AG20443 (cell line): ENCODE results near the gene TMEM270.
A peak's percentile ranks its signal among the peaks of the same experiment; 100 is the strongest.

Experiments
- DNase-seq: peaks from one replicate; pipeline ENCODE4 v3.0.0; 2012; ENCODE audit warnings: low spot score, mixed read lengths

Gene TMEM270

GRCh38 chr7:73888959-73889358 lies 28.0 kb downstream of the TMEM270 start:
- DNase-seq, result no peak

GRCh38 chr7:73890555-73891147 lies 29.7 kb downstream of the TMEM270 start:
- DNase-seq, result no peak

- no peak for DNase-seq
Measured at GRCh38 chr7:73891178-73891885, 30.4 kb downstream of the TMEM270 start.

GRCh38 chr7:73892003-73892999 lies 31.3 kb downstream of the TMEM270 start:
- peak; percentile 47 for DNase-seq

GRCh38 chr7:73893342-73894101 lies 32.6 kb downstream of the TMEM270 start:
- peak; percentile 47 for DNase-seq

- no peak for DNase-seq
Measured at GRCh38 chr7:73894166-73894565, 33.2 kb downstream of the TMEM270 start.

- DNase-seq, result peak; percentile 97
Measured at GRCh38 chr7:73894733-73895551, 34.0 kb downstream of the TMEM270 start.

- no peak for DNase-seq
Measured at GRCh38 chr7:73895626-73896025, 34.7 kb downstream of the TMEM270 start.

GRCh38 chr7:73896454-73896853 lies 35.5 kb downstream of the TMEM270 start:
- no peak for DNase-seq

- peak; percentile 95 for DNase-seq
Measured at GRCh38 chr7:73899731-73900142, 38.8 kb downstream of the TMEM270 start.

- peak; percentile 44 for DNase-seq
Measured at GRCh38 chr7:73900286-73900685, 39.3 kb downstream of the TMEM270 start.

GRCh38 chr7:73901231-73901822 lies 40.4 kb downstream of the TMEM270 start:
- DNase-seq, result no peak

GRCh38 chr7:73901823-73902597 lies 41.1 kb downstream of the TMEM270 start:
- peak; percentile 9 for DNase-seq

GRCh38 chr7:73903321-73904218 lies 42.6 kb downstream of the TMEM270 start:
- DNase-seq, result peak; percentile 11

GRCh38 chr7:73904219-73905137 lies 43.5 kb downstream of the TMEM270 start:
- DNase-seq, result peak; percentile 66

- DNase-seq, result no peak
Measured at GRCh38 chr7:73905360-73905759, 44.4 kb downstream of the TMEM270 start.

- DNase-seq, result peak; percentile 18
Measured at GRCh38 chr7:73906874-73907273, 45.9 kb downstream of the TMEM270 start.
